CD1c-positive myeloid dendritic cell (primary cell): ENCODE measurements around the gene BDKRB1.
"Not testable (repeated sequence)": the region's sequence is repeated elsewhere in the genome, so short reads cannot be mapped to it uniquely, and the experiment has no call there.

Source experiments
- DNase-seq: peaks from one replicate; pipeline ENCODE4 v3.0.0-alpha.2; 2016; ENCODE audit errors: extremely low spot score

BDKRB1 gene

DNA sequence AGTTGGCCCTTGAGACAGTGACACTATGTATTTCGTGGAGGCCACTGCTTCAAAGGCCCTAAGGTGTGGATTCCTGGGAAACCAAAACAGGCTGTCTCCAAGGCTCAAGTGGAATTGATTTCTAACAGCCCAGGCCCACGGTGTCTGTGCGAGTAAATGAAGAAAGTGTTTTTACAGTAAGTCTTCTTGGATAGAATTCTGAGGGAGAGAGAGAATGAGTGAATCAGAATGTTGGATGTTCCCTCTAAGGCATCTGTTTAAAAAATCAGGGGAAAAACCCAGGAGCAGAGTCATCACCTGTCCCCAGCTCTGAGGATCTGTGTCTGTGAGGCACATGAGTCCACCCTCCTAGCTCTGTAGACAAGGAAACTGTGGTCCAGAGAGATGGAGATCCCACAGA lies 22.3 kb upstream of the BDKRB1 start:
- no peak for DNase-seq

DNA sequence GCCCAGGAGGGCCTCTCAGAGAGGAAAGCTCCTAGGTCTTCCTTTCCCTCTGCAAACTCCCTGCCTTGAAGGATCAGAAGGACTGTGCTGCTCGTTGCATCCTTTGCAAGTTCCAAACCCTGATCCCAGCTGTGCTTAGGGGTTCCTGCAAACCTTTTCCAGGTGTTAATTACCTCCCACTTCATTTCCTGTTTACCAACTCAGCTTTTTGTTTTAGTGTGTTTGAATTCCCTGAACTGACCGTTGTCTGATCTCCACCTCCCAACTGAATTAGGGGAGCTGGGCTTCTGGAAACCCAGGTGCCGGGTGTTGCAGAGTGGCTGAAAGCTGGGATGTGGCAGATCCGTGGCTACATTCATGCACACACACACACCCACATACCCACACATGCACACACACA lies 20.6 kb upstream of the BDKRB1 start:
- no peak for DNase-seq

DNA sequence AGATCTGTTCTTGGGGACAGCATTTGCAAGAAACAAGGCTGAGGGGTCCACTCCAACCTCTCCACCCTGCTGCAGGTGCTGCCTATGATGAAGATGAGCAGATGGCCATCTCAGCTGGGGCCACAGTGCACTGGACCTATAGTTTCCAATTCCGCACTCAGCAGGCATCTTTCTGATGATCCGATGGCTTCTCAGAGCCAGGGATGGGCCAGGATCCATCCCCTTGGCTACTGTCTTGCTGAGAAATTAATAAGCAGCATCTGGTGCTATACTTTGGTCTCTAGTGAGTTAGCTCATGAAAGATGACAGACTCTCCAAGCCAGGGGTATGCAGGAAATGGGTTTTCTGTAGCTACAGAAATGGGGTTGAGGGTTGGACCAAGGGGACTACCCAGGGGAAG lies 18.4 kb upstream of the BDKRB1 start:
- no peak for DNase-seq

DNA sequence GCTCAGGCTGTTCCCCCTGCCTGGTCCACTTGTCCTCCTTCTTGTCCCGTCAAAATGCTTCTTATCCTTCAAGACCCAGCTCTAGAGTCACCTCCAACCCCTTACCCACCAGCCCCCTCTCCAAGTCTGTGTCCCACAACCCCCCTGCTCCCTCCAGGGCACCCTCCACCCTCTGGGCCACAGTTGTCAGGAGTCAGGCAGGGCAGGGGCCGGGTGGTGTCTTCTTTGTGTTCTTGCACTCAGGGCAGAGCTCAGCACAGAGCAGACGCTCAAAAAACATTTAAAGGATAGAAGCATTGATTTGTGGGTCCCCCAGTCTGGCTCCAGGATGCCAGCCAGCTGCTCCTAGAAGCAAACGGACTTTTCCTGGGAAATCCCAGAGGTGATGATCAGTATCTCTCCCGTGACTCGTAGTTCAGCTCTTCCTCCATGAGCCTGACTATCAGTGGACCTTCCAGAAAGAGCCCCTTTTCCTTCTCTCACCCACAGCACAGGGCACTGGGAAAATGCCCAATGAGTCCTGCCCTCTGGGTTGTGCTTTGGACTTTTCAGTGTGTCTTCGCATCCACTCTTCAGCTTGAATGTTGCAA lies 17.2 kb upstream of the BDKRB1 start:
- no peak for DNase-seq

DNA sequence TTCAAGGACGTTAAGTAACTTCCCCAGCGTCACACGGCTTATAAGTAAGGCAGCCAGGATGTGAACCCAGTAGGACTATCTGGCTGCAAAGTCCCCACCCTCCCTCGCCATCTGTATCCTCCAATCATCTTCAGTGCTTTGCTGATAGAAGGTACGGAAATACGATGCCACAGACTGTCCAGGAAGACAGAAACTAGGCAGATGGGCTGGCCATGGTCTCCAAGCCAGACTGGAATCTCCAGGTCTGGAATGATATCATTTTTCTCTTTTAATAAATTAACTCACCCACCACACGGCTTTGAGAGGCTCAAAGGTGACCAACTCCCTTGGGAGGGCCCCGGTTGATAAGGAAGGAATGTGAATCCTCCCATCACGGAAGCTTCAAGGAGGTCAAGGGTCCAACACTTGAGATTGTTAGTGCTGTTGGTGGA lies 16.3 kb upstream of the BDKRB1 start:
- DNase-seq, result no peak

DNA sequence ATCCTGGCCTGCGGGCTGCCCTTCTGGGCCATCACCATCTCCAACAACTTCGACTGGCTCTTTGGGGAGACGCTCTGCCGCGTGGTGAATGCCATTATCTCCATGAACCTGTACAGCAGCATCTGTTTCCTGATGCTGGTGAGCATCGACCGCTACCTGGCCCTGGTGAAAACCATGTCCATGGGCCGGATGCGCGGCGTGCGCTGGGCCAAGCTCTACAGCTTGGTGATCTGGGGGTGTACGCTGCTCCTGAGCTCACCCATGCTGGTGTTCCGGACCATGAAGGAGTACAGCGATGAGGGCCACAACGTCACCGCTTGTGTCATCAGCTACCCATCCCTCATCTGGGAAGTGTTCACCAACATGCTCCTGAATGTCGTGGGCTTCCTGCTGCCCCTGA lies 15.4 kb upstream of the BDKRB1 start:
- no peak for DNase-seq

DNA sequence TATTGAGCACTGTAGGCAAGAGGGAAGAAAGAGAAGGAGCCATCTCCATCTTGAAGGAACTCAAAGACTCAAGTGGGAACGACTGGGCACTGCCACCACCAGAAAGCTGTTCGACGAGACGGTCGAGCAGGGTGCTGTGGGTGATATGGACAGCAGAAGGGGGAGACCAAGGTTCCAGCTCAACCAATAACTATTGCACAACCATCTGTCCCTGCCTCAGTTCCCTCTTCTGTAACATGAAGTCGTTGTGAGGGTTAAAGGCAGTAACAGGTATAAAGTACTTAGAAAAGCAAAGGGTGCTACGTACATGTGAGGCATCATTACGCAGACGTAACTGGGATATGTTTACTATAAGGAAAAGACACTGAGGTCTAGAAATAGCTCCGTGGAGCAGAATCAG lies 13.9 kb upstream of the BDKRB1 start:
- no peak for DNase-seq

DNA sequence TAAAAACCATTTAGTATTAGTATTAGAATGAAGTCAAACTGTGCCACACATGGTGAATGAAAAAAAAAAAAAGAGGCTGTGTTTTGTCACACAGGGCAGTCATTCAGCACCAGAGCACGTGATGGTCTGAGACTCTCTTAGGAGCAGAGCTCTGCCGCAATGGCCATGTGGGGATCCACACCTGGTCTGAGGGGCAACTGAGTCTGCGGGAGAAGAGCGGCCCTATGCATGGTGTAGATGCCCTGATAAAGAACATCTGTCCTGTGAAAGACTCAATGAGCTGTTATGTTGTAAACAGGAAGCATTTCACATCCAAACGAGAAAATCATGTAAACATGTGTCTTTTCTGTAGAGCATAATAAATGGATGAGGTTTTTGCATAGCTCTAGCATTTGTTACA lies 12.2 kb upstream of the BDKRB1 start:
- DNase-seq, result no peak

DNA sequence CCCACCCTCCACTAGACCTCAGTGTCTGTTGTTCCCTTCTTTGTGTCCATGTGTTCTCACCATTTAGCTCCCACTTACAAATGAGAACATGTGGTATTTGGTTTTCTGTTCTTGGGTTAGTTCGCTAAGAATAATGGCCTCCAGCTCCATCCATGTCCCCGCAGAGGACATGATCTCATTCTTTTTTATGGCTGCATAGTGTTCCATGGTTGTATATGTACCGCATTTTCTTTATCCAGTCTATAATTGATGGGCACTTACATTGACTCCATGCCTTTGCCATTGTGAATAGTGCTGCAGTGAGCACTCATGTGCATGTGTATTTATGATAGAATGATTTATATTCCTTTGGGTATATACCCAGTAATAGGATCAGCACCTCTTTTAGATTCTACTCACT lies 10.9 kb upstream of the BDKRB1 start:
- not testable (repeated sequence) for DNase-seq

DNA sequence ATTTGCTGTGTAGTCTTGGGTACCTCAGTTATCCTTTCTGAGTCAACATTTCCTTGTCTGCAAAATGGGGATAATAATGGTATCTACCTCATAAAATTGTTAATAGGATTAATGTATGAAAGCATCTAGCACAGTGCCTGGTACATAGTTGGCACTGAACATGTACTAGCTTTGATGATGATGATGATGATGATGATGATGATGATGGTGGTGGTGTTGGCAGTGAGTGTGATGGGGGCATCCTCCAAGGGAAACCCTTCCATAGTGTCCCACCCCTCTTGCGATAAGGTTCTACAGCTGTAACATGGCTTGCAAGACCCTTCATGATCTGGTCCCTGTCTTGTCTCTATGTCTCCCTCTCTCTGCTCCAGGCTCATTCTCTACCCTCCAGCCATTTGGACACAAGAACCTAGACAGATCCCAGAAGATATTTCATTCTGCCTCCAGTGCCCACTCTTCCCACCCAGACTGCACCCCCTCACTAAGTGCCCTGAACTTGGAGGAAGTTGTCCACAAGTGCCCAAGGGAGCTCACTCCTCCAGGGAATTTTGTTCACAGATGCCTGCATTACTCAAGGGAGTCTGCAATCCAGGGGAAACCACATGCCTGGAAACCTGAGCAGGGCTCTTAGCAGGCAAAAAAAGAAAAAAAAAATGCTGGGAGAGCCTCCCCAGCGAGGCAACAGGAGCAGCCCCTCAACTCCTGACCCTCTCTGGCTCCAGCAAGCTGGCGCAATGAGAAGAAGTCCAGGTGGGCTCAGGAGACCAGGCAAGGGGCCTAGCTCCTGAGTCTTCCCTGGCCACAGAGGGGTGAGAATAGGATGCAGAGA lies 10.1 kb upstream of the BDKRB1 start:
- no peak for DNase-seq

DNA sequence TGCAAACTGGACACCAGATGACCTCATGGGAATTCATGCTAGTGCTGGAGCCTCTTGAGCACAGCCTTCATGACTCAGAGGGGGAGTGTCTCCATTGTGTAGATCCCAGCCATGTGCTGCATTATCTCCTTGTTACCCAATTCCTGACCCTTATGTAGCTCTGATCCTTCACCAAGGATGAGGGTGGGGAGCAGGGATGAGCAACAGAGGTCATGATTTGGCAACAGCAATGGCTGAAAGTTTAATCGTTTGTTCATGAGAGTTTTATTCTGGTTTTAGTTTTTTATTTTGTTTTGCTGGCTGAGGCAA lies 9.5 kb upstream of the BDKRB1 start:
- peak; percentile 12 for DNase-seq

DNA sequence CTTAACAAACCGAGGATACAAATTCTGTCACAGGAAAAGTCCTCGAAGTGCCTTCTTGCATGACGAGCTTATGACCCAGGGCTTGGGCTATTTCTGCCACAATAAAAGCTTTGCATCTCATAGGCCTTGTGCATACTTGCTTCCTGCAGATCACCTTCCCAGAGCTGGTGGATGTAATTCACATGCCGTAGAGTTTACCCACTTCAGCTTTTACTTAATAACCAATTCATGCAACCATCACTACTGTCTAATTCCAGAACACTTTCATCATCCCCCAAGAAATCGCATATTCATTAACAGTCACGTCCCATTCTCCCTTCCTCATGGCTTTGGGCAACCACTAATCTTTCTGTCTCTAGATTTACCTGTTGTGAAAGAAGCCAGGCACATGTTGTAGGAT lies 9.0 kb upstream of the BDKRB1 start:
- no peak for DNase-seq

DNA sequence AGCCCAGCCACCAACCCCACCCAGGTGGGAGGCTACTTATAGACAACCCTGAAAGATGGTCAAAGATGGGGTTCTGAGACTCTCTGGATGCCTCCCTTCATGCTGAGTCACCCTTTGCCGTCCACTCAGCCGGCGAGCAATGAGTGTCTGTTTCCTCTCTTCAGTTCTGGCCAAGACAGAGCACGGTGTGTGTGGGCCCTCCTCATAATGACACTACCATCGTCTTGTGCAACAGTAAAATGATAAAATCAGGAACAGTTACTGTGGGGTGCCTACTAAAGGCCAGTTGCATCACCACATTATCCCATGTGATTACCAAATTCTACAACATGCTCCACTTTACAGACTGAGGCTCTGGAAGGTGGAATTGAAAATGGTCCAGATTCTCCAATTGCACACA lies 7.0 kb upstream of the BDKRB1 start:
- DNase-seq, result peak; percentile 87

DNA sequence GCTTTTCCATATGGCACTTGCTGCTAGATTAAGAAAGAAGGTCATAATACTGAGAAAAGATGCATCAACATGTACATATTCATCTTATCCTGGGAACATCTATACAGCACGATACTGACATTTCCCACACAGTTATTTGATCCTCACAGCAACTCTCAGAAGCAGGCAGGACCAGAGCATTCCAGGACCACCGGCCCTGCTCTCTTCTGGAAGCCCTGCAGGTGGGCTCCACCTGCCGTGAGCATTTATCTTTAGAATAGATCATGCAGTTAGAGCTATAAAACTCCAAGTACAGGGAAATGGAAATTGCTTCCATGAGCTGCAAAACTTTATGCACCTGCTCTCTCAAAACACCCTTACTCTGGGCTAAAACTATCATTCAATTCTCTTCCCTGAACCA lies 5.5 kb upstream of the BDKRB1 start:
- no peak for DNase-seq

DNA sequence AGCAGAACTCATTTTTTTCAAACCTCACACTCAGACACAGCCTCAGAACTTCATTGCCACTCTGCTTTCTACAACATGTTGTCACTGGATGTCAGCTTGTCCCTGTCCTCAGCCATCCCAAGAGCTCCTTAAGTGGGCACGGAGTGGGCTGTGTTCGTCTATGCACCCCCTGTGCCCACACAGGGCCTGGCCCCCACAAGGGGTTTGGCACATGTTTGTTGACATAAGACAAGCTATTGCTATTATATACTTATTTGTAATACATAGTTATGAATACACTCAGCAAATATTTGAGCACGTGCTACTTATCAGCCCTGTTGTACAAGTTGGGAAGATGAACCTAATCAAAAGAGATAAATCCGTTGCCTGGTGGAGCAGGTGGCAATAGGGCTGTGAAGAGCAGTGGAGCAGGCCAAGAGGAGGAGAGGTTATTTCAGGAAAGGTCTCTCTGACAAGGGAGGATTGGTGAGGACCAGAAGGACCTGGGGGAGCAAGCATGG lies 4.3 kb upstream of the BDKRB1 start:
- no peak for DNase-seq

DNA sequence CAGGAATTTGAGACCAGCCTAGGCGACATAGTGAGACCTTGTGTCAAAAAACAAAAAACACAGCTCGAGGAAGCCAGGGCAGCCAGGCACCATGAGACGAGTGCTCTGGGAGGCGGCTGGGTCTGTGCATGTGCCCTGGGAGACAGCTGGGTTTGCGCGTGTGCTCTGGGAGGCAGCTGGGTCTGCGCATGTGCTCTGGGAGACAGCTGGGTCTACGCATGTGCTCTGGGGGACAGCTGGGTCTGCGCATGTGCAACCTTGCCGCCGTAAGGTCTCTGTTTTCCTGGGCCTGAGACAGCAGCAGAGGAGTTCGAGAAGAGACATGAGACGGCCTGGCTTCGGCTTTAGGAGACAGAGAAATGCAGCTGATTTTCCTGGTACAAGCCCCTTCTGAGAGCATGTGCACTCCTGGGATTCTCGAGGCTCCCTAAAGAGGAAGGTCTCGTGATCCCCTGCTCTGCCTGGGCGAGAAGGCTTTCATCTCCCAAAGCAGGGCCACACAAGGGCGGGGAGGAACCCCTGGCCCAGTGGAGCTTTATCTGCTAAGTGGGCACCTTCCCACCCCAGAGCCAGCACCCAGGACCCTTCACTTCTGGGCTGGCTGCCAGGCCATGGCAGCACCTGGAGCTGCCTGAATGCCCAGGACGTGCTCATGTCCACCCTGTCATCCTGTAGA lies 3.5 kb upstream of the BDKRB1 start:
- no peak for DNase-seq

DNA sequence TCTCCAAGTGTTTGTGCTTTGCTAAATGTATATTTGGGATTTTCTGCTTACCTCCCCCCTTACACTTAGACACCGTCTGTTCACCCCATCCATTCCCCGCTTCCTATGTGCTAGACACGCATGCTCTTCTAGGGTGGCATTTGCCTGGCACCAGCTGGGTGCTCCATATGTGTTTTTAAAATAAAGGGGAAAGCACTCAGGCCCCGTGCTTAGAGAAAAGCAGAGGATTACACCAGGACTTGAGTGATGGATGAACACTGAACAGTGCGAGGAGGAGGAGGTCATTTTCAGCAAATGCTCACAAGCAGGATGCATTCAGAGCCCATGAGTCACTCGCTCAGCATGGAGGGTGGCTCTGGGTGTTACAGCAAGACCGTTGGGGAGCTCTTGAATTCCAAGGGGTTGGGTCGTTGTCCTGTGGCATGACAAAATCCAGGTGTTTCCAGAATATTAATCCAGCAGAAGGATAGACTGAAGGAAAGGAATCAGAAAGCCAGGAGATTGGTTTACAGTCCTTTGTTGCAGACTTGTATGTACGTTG lies 2.9 kb upstream of the BDKRB1 start:
- DNase-seq, result no peak

DNA sequence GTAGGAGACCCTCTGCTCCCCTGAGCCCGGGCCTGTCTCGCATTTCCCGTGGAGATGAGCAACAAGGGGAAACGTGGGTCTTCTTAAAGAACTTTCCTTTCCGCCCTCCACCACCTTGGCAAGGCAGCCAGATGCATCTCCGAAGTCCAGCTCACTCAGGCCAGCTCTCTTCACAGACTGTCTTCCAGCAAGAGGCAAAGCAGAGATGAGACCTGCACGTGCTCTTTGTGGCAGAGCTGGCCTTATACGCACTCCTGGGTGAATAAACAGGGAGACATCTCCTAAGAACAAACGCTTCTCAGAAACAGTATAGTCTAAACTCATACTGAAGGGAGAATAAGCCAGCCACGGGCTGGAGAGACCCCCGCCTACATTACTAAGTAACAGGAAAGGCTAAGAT lies 1.3 kb upstream of the BDKRB1 start:
- DNase-seq, result no peak

DNA sequence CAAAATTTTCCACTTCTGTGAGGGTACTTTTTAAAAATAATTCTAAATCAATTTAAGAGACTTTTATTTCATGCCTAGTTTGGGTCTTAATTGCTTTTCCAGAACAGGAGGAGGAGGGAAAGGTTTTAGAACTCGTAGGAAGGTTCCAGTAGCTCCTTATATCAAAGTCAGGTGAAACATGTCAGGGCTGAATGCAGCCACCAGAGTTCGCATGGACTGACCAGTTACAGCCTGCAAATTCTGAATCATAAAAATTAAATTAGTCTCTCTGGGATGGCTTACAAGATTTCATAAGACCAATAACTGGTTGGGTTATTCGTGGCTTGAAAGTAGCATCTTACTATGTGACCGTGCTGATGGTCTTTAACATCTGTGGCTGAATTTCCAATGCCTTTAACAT lies 397 bp downstream of the BDKRB1 start:
- no peak for DNase-seq

DNA sequence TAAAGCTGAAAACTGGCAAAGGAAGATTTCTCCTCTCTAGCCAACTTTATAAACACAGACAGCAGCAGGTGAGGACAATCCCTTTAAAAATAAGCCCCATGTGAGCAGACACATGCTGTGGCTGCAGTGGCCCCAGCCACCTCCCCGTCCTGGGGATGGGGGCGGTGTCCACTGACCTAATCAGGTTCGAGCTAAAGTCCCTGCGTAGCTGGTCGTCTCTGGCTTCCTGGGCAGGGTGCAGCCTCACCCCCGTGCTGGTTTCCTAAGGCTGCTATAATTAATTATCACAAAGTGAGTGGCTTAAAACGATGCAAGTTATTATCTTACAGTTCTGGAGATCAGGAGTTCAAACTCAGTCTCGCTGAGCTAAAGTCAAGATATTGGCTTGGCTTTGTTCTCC lies 1.0 kb downstream of the BDKRB1 start:
- no peak for DNase-seq

DNA sequence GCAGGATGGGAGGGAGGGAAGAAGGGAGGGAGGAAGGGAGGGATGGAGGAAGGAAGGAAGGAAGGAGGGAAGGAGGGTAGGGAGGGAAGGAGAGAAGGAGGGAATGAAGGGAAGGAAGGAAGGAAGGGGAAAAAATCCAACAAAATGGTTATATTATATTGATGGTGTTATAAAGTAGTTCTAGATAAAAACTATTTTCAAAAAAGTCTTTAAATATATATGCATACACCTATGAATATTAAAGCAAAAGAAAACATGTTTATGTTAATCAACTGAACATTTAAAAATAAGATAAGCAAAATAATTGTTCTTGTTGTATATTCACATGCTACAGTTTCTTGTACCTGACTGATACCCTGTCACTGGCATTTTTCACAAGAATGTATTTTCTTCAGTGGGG lies 1.9 kb downstream of the BDKRB1 start:
- DNase-seq, result no peak

DNA sequence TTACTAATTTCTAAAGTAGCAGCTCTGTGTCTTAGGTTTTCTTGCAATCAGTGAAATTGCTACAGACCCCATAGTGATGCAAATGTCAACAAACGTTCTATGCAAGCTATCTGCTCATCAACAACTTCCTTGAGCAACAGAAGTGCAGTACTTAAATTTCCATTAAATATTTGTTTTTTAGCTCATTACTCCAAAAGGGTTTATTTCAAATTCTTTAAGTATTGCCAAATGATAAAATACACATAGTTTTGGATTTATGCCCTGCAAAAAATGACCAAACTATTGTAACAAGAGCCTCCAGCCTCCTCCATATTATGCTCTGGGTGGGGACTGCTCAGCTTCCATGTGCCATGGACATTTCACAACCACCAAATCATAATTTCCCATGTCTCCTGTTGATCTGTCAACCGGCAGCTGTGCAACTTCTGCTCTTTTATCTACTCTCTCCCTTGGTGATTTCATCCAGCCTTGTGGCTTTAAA lies 4.4 kb downstream of the BDKRB1 start:
- DNase-seq, result no peak

DNA sequence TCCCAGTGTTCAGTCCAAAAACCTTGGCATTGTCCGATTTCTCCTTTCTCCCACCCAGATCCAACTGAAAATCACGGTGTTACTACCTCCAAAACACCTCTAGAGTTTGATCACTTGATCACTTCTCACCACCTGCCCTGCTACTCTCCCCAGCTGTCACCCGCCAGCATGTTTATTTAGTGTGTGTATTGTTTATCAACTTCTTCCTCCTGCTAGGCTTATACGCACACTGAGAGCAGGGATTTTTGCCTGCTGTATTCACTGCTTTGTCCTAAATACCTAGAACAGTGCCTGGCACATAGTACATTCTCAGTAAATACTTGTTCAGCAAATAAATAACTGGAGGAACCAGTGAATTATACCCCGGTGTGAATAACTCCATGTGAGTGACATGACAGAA lies 5.0 kb downstream of the BDKRB1 start:
- DNase-seq, result no peak
